RKO (cell line): ENCODE measurements around the gene MEIOB.
A peak's percentile ranks its signal among the peaks of the same experiment; 100 is the strongest.

Source experiments
- DNase-seq: peaks from one replicate; pipeline ENCODE4 v3.0.0-alpha.2; 2016; ENCODE audit warnings: low spot score

The MEIOB gene

GRCh38 chr16:1828645-1829410 lies 43.1 kb downstream of the MEIOB start:
- peak; percentile 39 for DNase-seq

- DNase-seq: peak; percentile 93
These were observed 45.0 kb downstream of the MEIOB start, which contains the start of the genes FAHD1 and HAGH for GRCh38 chr16:1826691-1827573. FAHD1 (plus strand) TSS chr16:1827206; CDS start chr16:1827239, 33 bp downstream. HAGH (minus strand) TSS chr16:1826825; CDS start chr16:1826787, 38 bp downstream.

GRCh38 chr16:1825864-1826690 lies 45.9 kb downstream of the MEIOB start:
- peak; percentile 82 for DNase-seq

GRCh38 chr16:1825381-1825863 lies 46.5 kb downstream of the MEIOB start:
- no peak for DNase-seq

- DNase-seq: peak; percentile 77
These were observed 48.1 kb downstream of the MEIOB start for GRCh38 chr16:1823821-1824220.

- no peak for DNase-seq
These were observed 49.2 kb downstream of the MEIOB start for GRCh38 chr16:1822801-1823200.

- DNase-seq: no peak
These were observed 49.9 kb downstream of the MEIOB start for GRCh38 chr16:1821861-1822611.

- DNase-seq: no peak
These were observed 51.0 kb downstream of the MEIOB start for GRCh38 chr16:1820946-1821290.

GRCh38 chr16:1820096-1820945 lies 51.6 kb downstream of the MEIOB start:
- DNase-seq: no peak

GRCh38 chr16:1819611-1820010 lies 52.4 kb downstream of the MEIOB start:
- DNase-seq: no peak

- DNase-seq: no peak
These were observed 53.0 kb downstream of the MEIOB start for GRCh38 chr16:1818873-1819525.

GRCh38 chr16:1818204-1818872 lies 53.6 kb downstream of the MEIOB start:
- no peak for DNase-seq

- no peak for DNase-seq
These were observed 54.2 kb downstream of the MEIOB start for GRCh38 chr16:1817716-1818115.

GRCh38 chr16:1817276-1817589 lies 54.7 kb downstream of the MEIOB start:
- no peak for DNase-seq

- DNase-seq: no peak
These were observed 55.3 kb downstream of the MEIOB start for GRCh38 chr16:1816396-1817275.

- no peak for DNase-seq
These were observed 56.5 kb downstream of the MEIOB start for GRCh38 chr16:1815461-1815860.

GRCh38 chr16:1812732-1813163 lies 59.2 kb downstream of the MEIOB start:
- DNase-seq: peak; percentile 27

- DNase-seq: no peak
These were observed 61.4 kb downstream of the MEIOB start for GRCh38 chr16:1810536-1810935.
